ENCODE measurements around the gene IGFBPL1.

DNA sequence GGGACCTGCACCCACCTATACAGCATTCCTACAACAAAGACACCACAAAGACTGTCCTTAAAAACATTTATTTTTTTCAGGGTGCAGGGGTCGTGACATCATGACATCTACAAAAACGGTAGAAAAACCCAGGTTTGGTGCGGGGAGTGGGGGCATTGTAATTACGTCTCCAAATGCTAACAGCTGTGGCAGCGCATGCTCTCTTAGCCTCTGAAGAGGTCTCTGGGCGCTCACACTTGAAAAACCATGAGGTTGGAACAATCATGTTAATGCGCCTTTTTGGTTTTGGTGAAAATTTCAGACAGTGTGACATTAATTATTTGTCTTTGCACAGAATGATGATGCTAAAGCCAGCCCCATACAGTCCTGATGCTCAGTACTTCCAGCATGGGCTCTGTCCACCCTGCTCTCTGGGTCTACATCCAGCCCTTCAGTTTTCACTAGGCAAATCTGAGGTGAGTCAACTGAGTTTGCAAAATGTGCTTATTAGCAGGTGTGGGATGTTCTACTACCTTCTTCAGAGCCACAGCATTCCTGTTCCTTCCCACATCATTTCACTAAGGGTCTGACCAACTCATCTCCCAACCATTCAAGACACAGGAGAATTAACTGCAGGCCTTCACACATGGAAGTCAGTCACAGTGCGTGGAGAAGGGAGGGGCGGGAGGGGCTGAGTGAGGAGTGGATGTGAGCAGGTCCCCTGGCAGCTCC, 17.6 kb downstream of the IGFBPL1 start:
- TF ChIP-seq, protein P1, sequence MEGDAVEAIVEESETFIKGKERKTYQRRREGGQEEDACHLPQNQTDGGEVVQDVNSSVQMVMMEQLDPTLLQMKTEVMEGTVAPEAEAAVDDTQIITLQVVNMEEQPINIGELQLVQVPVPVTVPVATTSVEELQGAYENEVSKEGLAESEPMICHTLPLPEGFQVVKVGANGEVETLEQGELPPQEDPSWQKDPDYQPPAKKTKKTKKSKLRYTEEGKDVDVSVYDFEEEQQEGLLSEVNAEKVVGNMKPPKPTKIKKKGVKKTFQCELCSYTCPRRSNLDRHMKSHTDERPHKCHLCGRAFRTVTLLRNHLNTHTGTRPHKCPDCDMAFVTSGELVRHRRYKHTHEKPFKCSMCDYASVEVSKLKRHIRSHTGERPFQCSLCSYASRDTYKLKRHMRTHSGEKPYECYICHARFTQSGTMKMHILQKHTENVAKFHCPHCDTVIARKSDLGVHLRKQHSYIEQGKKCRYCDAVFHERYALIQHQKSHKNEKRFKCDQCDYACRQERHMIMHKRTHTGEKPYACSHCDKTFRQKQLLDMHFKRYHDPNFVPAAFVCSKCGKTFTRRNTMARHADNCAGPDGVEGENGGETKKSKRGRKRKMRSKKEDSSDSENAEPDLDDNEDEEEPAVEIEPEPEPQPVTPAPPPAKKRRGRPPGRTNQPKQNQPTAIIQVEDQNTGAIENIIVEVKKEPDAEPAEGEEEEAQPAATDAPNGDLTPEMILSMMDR (IDR thresholded peaks at IDR 0.05) = no peak
- TF ChIP-seq POLR2AphosphoS5 (IDR thresholded peaks at IDR 0.05) (no peak), EP300 (IDR thresholded peaks at IDR 0.05) (no peak), POLR2A (IDR thresholded peaks at IDR 0.05) (no peak)

Data from stomach (tissue), 4 donors.